ENCODE results near the gene RAPSN.
A peak's percentile ranks its signal among the peaks of the same experiment; 100 is the strongest.

RAPSN gene

DNA sequence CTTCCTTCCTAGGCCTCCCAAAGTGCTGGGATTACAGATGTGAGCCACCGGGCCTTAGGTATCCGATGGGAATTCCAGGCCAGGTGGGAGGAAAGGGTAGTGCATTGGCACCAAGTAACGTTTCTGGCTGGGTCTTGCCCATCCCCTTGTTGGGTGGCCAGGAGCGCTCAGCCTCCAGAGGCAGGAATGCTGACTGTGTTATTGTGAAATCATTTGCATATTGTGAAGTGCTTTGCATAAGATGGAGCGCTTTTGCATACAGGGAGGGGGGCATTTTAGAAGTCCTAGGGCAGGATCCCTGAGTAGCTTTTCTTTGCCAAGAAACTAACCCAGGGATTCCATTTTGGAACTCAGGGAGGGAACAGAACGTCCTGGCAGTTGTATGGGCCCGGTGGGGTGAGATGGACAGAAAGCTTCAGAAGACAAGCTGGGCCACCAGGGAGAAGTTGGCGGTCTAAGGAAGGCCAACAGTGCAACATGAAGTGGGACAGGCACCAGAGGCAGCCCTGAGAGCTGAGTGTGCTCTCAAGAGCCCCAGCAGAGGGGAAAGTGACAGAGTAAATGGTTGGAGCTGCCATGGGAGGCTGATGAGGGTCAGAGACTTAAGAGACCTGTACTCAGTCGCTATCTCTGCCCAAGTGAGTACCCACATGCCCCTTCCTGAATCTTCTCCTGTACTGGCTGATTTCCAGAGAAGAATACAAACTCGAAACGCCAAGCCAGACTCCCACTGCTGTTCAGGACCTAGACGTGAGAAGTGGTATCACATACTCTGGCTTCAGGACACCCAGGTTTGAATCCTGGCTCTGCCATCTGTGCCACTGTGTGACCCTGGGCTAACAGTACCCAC, 41.8 kb downstream of the RAPSN start:
- intact Hi-C loops (cut with DNase I; ENCODE audit: low total_unique reads), result no loop called here
- H3K4me1 ChIP-seq, result peaks cover 17 to 41% (median 34%) of the 10 kb centered on the region in 4 donors

DNA sequence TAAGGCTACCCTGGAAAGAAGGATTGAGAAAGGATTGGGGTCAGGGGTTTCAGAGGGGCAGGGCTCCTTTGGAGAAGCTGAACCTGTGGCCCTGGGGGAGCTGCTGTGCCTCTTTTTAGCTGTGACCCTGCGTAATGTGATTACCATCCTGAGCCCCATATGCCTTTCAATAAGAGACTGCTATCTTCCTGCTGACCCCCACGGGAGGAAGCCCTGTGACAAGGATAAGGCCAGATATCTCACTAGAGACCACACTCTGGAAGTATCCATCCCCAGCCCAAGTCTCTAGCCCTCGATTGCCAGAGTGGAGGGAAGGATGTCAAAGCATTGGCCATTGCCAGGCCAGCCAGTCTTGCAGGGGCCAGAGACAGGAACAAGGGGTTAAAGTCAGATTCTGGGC, 45.4 kb downstream of the RAPSN start:
- Histone ChIP-seq H3K9me3 (no peaks in the 10 kb centered on the region), H3K27me3 (no peaks in the 10 kb centered on the region), H3K27ac (no peak overlapping the region), H3K4me1 (peaks cover 4 to 29% (median 17%) of the 10 kb centered on the region in 4 donors), H3K36me3 (no peaks in the 10 kb centered on the region), H3K4me3 (no peak overlapping the region)
- TF ChIP-seq, protein P1, sequence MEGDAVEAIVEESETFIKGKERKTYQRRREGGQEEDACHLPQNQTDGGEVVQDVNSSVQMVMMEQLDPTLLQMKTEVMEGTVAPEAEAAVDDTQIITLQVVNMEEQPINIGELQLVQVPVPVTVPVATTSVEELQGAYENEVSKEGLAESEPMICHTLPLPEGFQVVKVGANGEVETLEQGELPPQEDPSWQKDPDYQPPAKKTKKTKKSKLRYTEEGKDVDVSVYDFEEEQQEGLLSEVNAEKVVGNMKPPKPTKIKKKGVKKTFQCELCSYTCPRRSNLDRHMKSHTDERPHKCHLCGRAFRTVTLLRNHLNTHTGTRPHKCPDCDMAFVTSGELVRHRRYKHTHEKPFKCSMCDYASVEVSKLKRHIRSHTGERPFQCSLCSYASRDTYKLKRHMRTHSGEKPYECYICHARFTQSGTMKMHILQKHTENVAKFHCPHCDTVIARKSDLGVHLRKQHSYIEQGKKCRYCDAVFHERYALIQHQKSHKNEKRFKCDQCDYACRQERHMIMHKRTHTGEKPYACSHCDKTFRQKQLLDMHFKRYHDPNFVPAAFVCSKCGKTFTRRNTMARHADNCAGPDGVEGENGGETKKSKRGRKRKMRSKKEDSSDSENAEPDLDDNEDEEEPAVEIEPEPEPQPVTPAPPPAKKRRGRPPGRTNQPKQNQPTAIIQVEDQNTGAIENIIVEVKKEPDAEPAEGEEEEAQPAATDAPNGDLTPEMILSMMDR (IDR thresholded peaks at IDR 0.05), result no peak
- peak in 1 of 2 donors; percentile 7 for DNase-seq
- intact Hi-C loops (cut with DNase I; ENCODE audit: low total_unique reads), result no loop called here

More for the DNA sequence above, 41.8 kb downstream of the RAPSN start:
- Histone ChIP-seq H3K4me3 (peak overlapping the region; percentile 70 to 88), H3K36me3 (peaks cover 7 to 21% (median 17%) of the 10 kb centered on the region in 3 donors), H3K27ac (peak overlapping the region; percentile 95), H3K27me3 (no peaks in the 10 kb centered on the region), H3K9me3 (no peaks in the 10 kb centered on the region)
- TF ChIP-seq, protein P1 (IDR thresholded peaks at IDR 0.05), result no peak
- DNase-seq, result no peak

DNA sequence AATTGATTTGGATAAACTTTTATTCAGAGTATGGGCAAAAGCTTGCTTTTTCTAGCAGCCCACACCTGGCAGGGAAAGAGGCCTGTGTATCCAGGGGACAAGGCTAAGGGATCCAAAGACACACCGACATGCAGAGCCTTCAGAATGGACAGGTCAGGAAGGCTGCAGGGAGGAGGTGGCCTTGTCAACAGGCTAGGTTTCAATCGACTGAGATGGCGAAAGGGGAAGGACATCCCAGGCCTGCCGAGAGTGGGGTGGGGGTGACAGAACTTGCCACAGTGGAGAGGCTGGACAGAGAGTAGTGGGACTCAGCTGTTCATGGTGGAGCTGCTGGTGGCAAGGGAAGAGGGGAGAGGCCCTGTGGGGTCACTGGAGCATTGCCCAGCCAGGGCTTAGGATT, 45.8 kb downstream of the RAPSN start:
- no peak overlapping the region for H3K4me3 ChIP-seq
- H3K27me3 ChIP-seq, result no peaks in the 10 kb centered on the region
- DNase-seq, result peak in 1 of 2 donors; percentile 8
- intact Hi-C loops (cut with DNase I; ENCODE audit: low total_unique reads), result no loop called here
- TF ChIP-seq, protein P1 (IDR thresholded peaks at IDR 0.05), result no peak
- no peaks in the 10 kb centered on the region for H3K36me3 ChIP-seq
- H3K27ac ChIP-seq, result no peak overlapping the region
- no peaks in the 10 kb centered on the region for H3K9me3 ChIP-seq
- H3K4me1 ChIP-seq, result peaks cover 4 to 29% (median 17%) of the 10 kb centered on the region in 4 donors

DNA sequence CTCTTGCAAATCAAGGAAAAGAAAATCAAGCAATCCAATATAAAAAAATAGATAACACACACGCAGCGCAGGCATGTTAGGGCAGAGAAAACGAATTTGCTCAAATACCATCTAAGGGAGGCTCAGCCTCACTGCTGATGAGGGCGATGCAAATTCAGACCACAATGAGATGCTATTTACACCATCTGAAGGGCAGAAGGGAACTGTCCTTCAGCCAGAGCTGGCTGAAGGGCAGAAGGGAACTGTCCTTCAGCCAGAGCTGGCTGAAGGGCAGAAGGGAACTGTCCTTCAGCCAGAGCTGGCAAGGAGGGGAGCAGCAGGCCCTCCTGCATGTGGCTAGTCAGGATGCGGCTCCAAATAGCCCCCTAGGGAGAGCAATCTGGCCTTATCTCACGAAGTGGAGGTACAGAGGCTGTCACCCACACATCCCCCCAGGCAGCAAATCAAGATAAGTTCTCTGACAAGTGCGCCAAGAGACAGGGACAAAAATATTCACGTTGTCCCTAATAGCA, 48.1 kb downstream of the RAPSN start:
- H3K4me1 ChIP-seq, result peaks cover 0 to 17% (median 9%) of the 10 kb centered on the region in 4 donors
- H3K27me3 ChIP-seq, result no peaks in the 10 kb centered on the region
- TF ChIP-seq, protein P1 (IDR thresholded peaks at IDR 0.05), result no peak
- intact Hi-C loops (cut with DNase I; ENCODE audit: low total_unique reads), result no loop called here
- DNase-seq, result peak in 1 of 2 donors; percentile 16
- peak overlapping the region; percentile 58 to 65 for H3K4me3 ChIP-seq
- H3K9me3 ChIP-seq, result no peaks in the 10 kb centered on the region
- H3K36me3 ChIP-seq, result no peaks in the 10 kb centered on the region
- peak overlapping the region; percentile 73 to 82 for H3K27ac ChIP-seq

DNA sequence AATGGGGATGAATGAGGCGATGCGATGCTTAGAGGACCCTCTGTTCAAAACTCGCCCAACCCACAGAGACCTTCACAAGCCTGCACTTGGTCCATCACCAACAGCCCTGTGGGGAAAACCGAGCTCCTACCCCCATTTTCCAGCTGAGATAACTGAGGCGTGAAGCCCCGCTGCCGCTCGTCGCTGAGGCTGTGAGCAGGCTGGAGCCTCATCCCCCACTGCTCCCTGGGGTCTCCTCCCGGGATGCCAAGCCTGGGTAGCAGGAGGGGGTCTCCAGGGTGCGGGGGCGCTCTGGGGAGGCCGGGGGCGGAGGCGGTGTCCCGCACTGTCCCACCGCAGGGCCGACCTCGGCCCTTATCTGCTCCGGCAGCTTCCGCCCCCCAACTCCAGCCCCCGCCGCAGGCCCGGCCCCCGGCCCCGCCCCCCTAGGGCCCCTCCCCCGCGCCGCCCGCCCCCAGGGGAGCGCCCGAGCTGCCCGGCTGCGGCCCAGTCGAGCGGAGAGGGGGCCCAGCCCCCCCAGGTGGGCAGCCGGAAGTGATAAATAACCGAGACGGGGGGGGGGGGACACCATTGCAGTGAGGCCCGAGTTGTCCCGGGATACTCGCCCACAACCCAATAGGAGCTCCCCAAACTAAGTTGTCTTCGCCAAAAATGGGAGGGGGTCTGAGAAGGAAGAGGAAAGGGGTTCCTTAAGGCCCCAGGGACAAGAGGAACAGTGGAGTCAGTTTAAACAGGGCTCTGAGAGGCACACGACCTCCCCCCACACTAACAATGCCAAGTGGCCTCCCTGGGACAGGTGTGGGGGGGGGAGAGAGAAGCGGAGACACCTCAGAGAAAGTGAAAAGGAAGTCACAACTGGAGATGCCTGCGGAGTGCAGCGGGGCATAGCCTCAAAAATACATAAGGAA, 48.8 kb downstream of the RAPSN start:
- H3K9me3 ChIP-seq, result no peaks in the 10 kb centered on the region
- H3K36me3 ChIP-seq, result no peaks in the 10 kb centered on the region
- peak overlapping the region; percentile 58 to 65 for H3K4me3 ChIP-seq
- peaks cover 0 to 17% (median 9%) of the 10 kb centered on the region in 4 donors for H3K4me1 ChIP-seq
- TF ChIP-seq, protein P1 (IDR thresholded peaks at IDR 0.05), result no peak
- peak in 1 of 2 donors; percentile 19 for DNase-seq
- intact Hi-C loops (cut with DNase I; ENCODE audit: low total_unique reads), result no loop called here
- no peaks in the 10 kb centered on the region for H3K27me3 ChIP-seq
- H3K27ac ChIP-seq, result peak overlapping the region; percentile 73 to 82

Measured in tibial artery (tissue), 4 donors.